ENCODE results near the gene CAMK2D.

- TF ChIP-seq, protein P1, sequence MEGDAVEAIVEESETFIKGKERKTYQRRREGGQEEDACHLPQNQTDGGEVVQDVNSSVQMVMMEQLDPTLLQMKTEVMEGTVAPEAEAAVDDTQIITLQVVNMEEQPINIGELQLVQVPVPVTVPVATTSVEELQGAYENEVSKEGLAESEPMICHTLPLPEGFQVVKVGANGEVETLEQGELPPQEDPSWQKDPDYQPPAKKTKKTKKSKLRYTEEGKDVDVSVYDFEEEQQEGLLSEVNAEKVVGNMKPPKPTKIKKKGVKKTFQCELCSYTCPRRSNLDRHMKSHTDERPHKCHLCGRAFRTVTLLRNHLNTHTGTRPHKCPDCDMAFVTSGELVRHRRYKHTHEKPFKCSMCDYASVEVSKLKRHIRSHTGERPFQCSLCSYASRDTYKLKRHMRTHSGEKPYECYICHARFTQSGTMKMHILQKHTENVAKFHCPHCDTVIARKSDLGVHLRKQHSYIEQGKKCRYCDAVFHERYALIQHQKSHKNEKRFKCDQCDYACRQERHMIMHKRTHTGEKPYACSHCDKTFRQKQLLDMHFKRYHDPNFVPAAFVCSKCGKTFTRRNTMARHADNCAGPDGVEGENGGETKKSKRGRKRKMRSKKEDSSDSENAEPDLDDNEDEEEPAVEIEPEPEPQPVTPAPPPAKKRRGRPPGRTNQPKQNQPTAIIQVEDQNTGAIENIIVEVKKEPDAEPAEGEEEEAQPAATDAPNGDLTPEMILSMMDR (IDR thresholded peaks at IDR 0.05): no peak
- TF ChIP-seq POLR2AphosphoS5 (IDR thresholded peaks at IDR 0.05; ENCODE audit: insufficient read depth in 1 of 2, low read depth in 1 of 2): no peak
Measured at GRCh38 chr4:113633467-113633866, 128.1 kb downstream of the CAMK2D start.
